Dendritic cell treated with granulocyte-macrophage colony-stimulating factor and Interleukin-4, amounts not matched to agents 40 ng/mL and 50 ng/mL, for 4 days (primary cell): ENCODE measurements around the gene SLCO2B1.

Experiments
- H3K27ac Mint-ChIP-seq: one replicate; pipeline ENCODE4 v1.8.0; 2022; ENCODE audit warnings: mild to moderate bottlenecking, mixed read lengths
- H3K27me3 Mint-ChIP-seq: one replicate; pipeline ENCODE4 v1.8.0; 2022; ENCODE audit warnings: mild to moderate bottlenecking, mixed read lengths
- H3K36me3 Mint-ChIP-seq: one replicate; pipeline ENCODE4 v1.8.0; 2022; ENCODE audit warnings: low read depth, mixed read lengths
- H3K4me1 Mint-ChIP-seq: one replicate; pipeline ENCODE4 v1.8.0; 2022; ENCODE audit warnings: low read depth, mixed read lengths
- H3K4me3 Mint-ChIP-seq: one replicate; pipeline ENCODE4 v1.8.0; 2022; ENCODE audit warnings: mild to moderate bottlenecking, moderate library complexity, mixed read lengths
- H3K9me3 Mint-ChIP-seq: one replicate; pipeline ENCODE4 v1.8.0; 2022; ENCODE audit warnings: mixed read lengths
- intact Hi-C: fragments of 100-400 bp; cut with micrococcal nuclease; formaldehyde crosslinking; loops from one replicate; pipeline ENCODE4 v1.15.0; 2022

SLCO2B1 gene

DNA sequence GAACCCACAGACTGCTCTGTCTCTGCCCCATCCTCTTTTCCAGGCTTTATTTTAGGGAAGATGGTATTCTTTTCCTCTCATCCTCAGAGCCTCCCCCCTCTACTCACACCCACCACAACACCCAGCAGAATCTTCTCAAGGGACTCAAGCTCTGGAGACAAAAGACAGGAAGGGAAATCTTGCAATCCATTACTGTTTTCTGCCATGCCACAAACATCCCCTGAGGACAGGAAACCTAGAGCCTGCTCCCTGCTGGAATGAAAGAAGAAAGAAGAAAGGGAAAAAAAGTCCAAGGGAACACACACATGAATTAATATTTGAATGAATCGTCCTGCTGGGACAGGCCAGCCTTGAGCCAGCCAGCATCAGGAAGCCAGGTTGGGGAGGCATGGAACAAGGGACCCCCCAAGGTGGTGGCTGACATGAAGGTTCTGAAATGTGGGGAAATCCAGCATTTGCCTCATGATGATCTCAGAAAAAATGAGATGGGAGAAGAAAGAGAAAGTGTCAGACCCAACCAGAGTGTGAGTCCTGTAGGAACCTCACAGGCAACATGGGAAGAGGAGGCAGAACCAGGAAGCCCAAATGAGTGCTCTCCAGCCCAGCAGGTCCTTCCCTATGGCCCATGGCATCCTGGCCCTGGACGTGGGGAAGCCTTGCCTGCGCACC is 34.0 kb downstream of the SLCO2B1 start:
- Mint-ChIP-seq H3K4me1 (peaks cover 94% of the 10 kb centered on the region), H3K27me3 (no peaks in the 10 kb centered on the region), H3K4me3 (no peak overlapping the region), H3K36me3 (peaks cover 93% of the 10 kb centered on the region), H3K27ac (peak overlapping the region; percentile 100), H3K9me3 (no peaks in the 10 kb centered on the region)
- intact Hi-C loops, result no loop called here

GRCh38 chr11:75185866-75186265 is 35.0 kb downstream of the SLCO2B1 start:
- Mint-ChIP-seq H3K4me1 (peaks cover 97% of the 10 kb centered on the region), H3K27me3 (peaks cover 4% of the 10 kb centered on the region), H3K9me3 (no peaks in the 10 kb centered on the region), H3K4me3 (no peak overlapping the region), H3K36me3 (peaks cover 93% of the 10 kb centered on the region), H3K27ac (peak overlapping the region; percentile 100)
- intact Hi-C loops, result no loop called here

DNA sequence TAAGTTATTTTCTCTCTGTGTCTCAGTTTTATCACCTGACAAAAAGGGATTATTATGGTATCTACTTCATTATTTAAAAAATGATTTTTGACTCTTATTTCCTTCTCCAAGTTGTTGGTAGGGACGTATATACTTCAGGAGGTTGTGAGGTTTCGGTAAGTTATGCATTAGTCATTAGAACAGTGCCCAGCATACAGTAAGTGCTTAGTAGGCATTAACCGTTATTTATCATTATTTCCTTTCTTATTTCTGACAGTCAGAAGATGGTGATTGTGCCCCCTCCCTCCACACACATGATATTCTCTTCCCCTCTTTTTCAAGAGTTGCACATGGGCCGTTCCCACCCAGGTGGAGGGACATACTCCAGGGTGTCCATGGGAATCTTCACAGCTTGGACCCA is 36.1 kb downstream of the SLCO2B1 start:
- Mint-ChIP-seq H3K36me3 (peaks cover 100% of the 10 kb centered on the region), H3K9me3 (no peaks in the 10 kb centered on the region), H3K27me3 (peaks cover 8% of the 10 kb centered on the region), H3K4me1 (peaks cover 96% of the 10 kb centered on the region), H3K27ac (peak overlapping the region; percentile 66), H3K4me3 (no peak overlapping the region)
- intact Hi-C loops, result loop anchor here (1.0 kb wide), 1 partner anchor 9 kb away; no protein-coding TSS in a partner anchor

DNA sequence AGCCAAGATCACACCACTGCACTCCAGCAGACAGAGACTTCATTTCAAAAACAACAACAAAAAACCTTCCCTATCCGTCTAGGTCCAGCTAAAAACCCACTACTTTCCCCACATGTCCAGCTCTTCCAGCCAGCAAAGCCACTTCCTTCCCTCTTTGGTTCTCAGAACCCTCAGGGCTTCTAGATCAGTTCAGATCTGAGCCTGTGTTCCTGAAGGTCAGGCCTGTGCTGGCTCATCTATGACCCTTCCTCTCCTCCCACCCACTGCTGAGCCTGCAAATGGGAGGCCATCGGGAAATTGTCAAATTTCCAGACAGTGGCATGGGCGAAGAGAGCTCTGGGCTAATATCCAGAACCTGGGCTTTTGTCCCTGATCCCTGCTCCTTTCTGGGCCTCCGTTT is 37.8 kb downstream of the SLCO2B1 start:
- Mint-ChIP-seq H3K27me3 (peaks cover 13% of the 10 kb centered on the region), H3K4me1 (peaks cover 98% of the 10 kb centered on the region), H3K4me3 (peak overlapping the region; percentile 40), H3K9me3 (no peaks in the 10 kb centered on the region), H3K36me3 (peaks cover 100% of the 10 kb centered on the region), H3K27ac (peak overlapping the region; percentile 66)
- intact Hi-C loops, result no loop called here

DNA sequence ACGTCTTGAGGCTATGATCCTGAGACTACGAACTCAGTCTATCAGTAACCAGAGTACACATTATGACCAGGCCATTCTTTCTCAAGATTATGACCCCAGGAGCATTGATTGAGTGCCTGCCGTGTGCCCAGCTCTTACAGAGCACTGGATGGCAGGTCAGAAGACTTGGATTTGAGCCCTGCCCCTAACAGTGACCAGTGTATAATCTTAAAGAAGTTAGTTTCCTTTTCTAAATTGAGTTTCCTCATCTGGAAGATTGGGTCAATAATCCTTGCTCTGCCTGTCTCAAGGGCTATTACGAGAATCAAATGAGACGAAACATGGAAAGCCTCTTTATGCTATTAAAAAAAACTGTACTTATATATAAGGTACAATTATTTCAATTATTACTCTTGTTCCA is 38.2 kb downstream of the SLCO2B1 start:
- Mint-ChIP-seq H3K4me3 (no peak overlapping the region), H3K27ac (peak overlapping the region; percentile 66), H3K4me1 (peaks cover 98% of the 10 kb centered on the region), H3K9me3 (no peaks in the 10 kb centered on the region), H3K36me3 (peaks cover 100% of the 10 kb centered on the region), H3K27me3 (peaks cover 13% of the 10 kb centered on the region)
- intact Hi-C loops, result no loop called here

DNA sequence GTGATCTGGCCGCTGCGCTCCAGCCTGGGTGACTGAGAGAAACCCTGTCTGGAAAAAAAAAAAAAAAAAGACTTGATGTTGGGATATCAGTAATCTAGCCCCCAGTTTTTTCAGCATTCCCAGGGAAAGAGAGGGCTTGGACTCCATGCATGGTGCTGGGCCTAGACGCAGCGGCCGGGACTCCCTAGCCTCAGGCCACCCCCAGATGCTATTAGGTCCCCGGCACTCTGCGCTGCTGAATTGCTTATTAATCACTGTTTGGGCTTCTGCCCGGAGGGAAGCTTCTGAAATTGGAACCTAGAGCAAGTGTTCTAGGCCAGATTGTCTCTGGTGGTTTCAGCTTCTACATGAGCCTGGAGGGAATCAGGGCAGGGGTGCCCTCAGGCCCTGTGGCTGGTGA is 39.0 kb downstream of the SLCO2B1 start:
- peak overlapping the region; percentile 63 for H3K27ac Mint-ChIP-seq
- H3K27me3 Mint-ChIP-seq, result peaks cover 13% of the 10 kb centered on the region
- H3K36me3 Mint-ChIP-seq, result peaks cover 100% of the 10 kb centered on the region
- H3K4me3 Mint-ChIP-seq, result no peak overlapping the region
- intact Hi-C loops, result no loop called here
- H3K4me1 Mint-ChIP-seq, result peaks cover 98% of the 10 kb centered on the region
- no peaks in the 10 kb centered on the region for H3K9me3 Mint-ChIP-seq

DNA sequence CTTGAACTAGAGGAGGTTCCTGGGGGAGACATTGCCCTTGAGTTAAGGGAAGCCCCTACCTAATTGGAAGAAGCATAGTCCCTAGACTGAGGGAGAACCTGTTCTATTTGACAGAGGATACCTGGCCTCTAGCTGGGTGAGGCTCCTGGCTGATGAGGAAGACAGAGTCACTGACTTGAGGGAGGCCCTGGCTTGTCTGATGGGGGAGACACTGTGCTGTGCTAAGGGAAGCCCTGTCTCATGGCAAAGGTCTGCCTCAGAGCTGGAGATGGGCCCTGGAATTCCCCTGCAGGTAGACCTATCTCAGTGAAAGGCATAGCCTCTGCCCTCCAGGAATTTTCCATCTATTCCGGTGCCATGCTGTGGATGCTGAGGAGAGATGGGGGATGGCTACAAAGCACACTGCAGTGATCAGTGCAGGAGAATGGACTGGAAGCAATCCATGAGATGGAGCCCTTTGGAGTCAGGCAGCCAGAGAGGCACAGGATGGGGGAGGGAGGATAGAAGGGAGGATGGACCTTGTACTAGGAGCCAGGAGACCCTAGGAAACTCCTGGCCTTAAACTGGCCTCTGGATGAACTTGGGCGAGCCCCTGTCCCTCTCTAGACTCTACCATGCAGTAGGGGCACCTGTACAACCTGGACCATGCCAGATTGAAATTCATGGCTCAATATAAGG is 39.9 kb downstream of the SLCO2B1 start:
- H3K4me1 Mint-ChIP-seq, result peaks cover 98% of the 10 kb centered on the region
- H3K4me3 Mint-ChIP-seq, result no peak overlapping the region
- intact Hi-C loops, result no loop called here
- peaks cover 100% of the 10 kb centered on the region for H3K36me3 Mint-ChIP-seq
- H3K27me3 Mint-ChIP-seq, result peaks cover 13% of the 10 kb centered on the region
- H3K27ac Mint-ChIP-seq, result peak overlapping the region; percentile 63
- H3K9me3 Mint-ChIP-seq, result no peaks in the 10 kb centered on the region

DNA sequence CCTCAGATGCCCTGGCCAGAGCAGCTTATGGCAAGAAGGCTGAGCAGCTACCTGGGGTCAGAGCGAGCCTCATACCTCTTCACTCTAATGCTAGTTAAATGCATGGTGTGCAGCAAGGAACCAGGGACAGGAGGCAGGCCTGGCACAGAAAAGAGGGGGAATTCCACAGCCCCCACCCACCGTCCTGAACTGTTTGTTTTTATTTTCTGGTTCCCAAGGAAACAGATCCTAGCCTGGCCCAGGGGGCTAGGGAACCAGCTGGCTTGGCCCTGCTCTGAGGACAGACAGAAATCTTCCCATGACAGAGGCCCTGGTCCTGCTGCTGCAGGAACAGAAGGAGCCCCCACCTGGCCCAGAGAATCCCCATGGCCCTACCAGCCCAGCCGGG is 40.4 kb downstream of the SLCO2B1 start:
- H3K4me1 Mint-ChIP-seq, result peaks cover 97% of the 10 kb centered on the region
- peak overlapping the region; percentile 63 for H3K27ac Mint-ChIP-seq
- peaks cover 13% of the 10 kb centered on the region for H3K27me3 Mint-ChIP-seq
- H3K36me3 Mint-ChIP-seq, result peaks cover 100% of the 10 kb centered on the region
- no peak overlapping the region for H3K4me3 Mint-ChIP-seq
- no peaks in the 10 kb centered on the region for H3K9me3 Mint-ChIP-seq
- intact Hi-C loops, result no loop called here

- Mint-ChIP-seq H3K4me3 (no peak overlapping the region), H3K9me3 (no peaks in the 10 kb centered on the region), H3K27ac (peak overlapping the region; percentile 63), H3K36me3 (peaks cover 100% of the 10 kb centered on the region), H3K27me3 (peaks cover 18% of the 10 kb centered on the region), H3K4me1 (peaks cover 92% of the 10 kb centered on the region)
- intact Hi-C loops, result no loop called here
Observed at GRCh38 chr11:75193271-75193670, 42.4 kb downstream of the SLCO2B1 start.

GRCh38 chr11:75193711-75194110 is 42.8 kb downstream of the SLCO2B1 start:
- peak overlapping the region; percentile 63 for H3K27ac Mint-ChIP-seq
- peaks cover 91% of the 10 kb centered on the region for H3K4me1 Mint-ChIP-seq
- H3K4me3 Mint-ChIP-seq, result no peak overlapping the region
- no peaks in the 10 kb centered on the region for H3K9me3 Mint-ChIP-seq
- intact Hi-C loops, result no loop called here
- H3K36me3 Mint-ChIP-seq, result peaks cover 100% of the 10 kb centered on the region
- H3K27me3 Mint-ChIP-seq, result peaks cover 20% of the 10 kb centered on the region

- H3K4me1 Mint-ChIP-seq, result peaks cover 91% of the 10 kb centered on the region
- intact Hi-C loops, result no loop called here
- H3K36me3 Mint-ChIP-seq, result peaks cover 100% of the 10 kb centered on the region
- H3K27ac Mint-ChIP-seq, result peak overlapping the region; percentile 63
- H3K4me3 Mint-ChIP-seq, result no peak overlapping the region
- no peaks in the 10 kb centered on the region for H3K9me3 Mint-ChIP-seq
- peaks cover 20% of the 10 kb centered on the region for H3K27me3 Mint-ChIP-seq
Observed at GRCh38 chr11:75194147-75194546, 43.2 kb downstream of the SLCO2B1 start.

- Mint-ChIP-seq H3K27me3 (peaks cover 27% of the 10 kb centered on the region), H3K4me3 (peak overlapping the region; percentile 6), H3K9me3 (no peaks in the 10 kb centered on the region), H3K27ac (peak overlapping the region; percentile 63), H3K36me3 (peaks cover 100% of the 10 kb centered on the region), H3K4me1 (peaks cover 91% of the 10 kb centered on the region)
- intact Hi-C loops, result no loop called here
Observed at GRCh38 chr11:75195167-75195962, 44.5 kb downstream of the SLCO2B1 start.

DNA sequence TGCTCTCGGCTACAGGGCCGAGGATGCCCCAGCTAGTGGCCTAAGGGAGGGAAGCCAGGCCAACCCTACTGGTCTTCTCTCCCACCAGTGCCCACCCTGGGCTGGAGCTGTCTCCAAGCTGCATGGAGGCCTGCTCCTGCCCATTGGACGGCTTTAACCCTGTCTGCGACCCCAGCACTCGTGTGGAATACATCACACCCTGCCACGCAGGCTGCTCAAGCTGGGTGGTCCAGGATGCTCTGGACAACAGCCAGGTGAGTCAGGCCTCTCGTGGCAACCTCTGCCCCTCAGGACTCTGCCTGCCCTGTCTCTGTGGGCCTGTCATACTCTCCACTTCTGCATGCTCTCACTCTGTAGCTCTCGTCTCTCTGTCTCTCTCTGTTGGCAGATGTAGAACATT is 45.5 kb downstream of the SLCO2B1 start:
- Mint-ChIP-seq H3K9me3 (no peaks in the 10 kb centered on the region), H3K4me3 (no peak overlapping the region), H3K27ac (peak overlapping the region; percentile 74), H3K27me3 (peaks cover 25% of the 10 kb centered on the region), H3K36me3 (peaks cover 100% of the 10 kb centered on the region), H3K4me1 (peaks cover 88% of the 10 kb centered on the region)
- intact Hi-C loops, result loop anchor here (1.0 kb wide), 1 partner anchor 9 kb away; no protein-coding TSS in a partner anchor
